CD4-positive, alpha-beta memory T cell (primary cell): ENCODE results near the gene TMC3. TPM values are rescaled to one million over a fixed set of nuclear protein-coding genes. Genes with fewer than 3 reads are reported as not detected.

Experiments
- CTCF ChIA-PET: fragments of 350-600 bp; sonication (Branson Sonifier 250); formaldehyde crosslinking; loops from one replicate; lab custom pipeline; 2021; ENCODE audit warnings: inconsistent platforms; ENCODE audit not compliant: partially characterized antibody; lab: Charles Lee
- POLR2A ChIA-PET: fragments of 350-600 bp; sonication (Branson Sonifier 250); formaldehyde crosslinking; loops from one replicate; lab custom pipeline; 2021; ENCODE audit not compliant: partially characterized antibody; lab: Charles Lee
- DNase-seq, 5 donors: peaks; one replicate each; pipeline versions ENCODE4 v3.0.0 to v3.0.0-alpha.2; 2020 to 2022; ENCODE audit warnings: mixed read lengths in 1 of 5
- H3K27ac ChIP-seq: one replicate; pipeline ENCODE4 v1.7.0; 2013; ENCODE audit warnings: low read depth, low read length
- H3K27me3 ChIP-seq: 2 replicates; pipeline ENCODE4 v1.7.0; 2013; ENCODE audit warnings: mild to moderate bottlenecking, low read length, moderate library complexity; ENCODE audit not compliant: insufficient read depth
- H3K36me3 ChIP-seq: 2 replicates; pipeline ENCODE4 v1.7.0; 2013; ENCODE audit warnings: mild to moderate bottlenecking, low read length, moderate library complexity; ENCODE audit not compliant: insufficient read depth
- H3K4me1 ChIP-seq: 2 replicates; pipeline ENCODE4 v1.7.0; 2013; ENCODE audit warnings: mild to moderate bottlenecking, low read length, moderate library complexity; ENCODE audit not compliant: insufficient read depth
- H3K4me3 ChIP-seq, 2 donors: one replicate each; pipeline ENCODE4 v1.7.0; 2013; ENCODE audit warnings: low read length in 2 of 2, mild to moderate bottlenecking in 1 of 2
- H3K9me3 ChIP-seq, 2 donors: one replicate each; pipeline ENCODE4 v1.7.0; 2013; ENCODE audit warnings: low read length in 2 of 2, control low read depth in 1 of 2; ENCODE audit not compliant: control insufficient read depth in 1 of 2
- H3K27ac Mint-ChIP-seq, 7 donors: one replicate each; pipeline ENCODE4 v1.8.0; 2020 to 2021; ENCODE audit warnings: mixed read lengths in 7 of 7, mild to moderate bottlenecking in 6 of 7, inconsistent platforms in 3 of 7, moderate library complexity in 3 of 7
- H3K27me3 Mint-ChIP-seq, 2 donors: one replicate each; pipeline ENCODE4 v1.8.0; 2020 to 2021; ENCODE audit warnings: mixed read lengths in 2 of 2
- H3K36me3 Mint-ChIP-seq, 2 donors: one replicate each; pipeline ENCODE4 v1.8.0; 2020 to 2021; ENCODE audit warnings: mixed read lengths in 2 of 2, inconsistent platforms in 1 of 2, mild to moderate bottlenecking in 1 of 2
- H3K4me1 Mint-ChIP-seq, 4 donors: one replicate each; pipeline ENCODE4 v1.8.0; 2020 to 2021; ENCODE audit warnings: mixed read lengths in 4 of 4, mild to moderate bottlenecking in 1 of 4
- H3K4me3 Mint-ChIP-seq, 8 donors: one replicate each; pipeline ENCODE4 v1.8.0; 2020 to 2021; ENCODE audit warnings: mixed read lengths in 8 of 8, mild to moderate bottlenecking in 7 of 8, moderate library complexity in 6 of 8, inconsistent platforms in 3 of 8
- H3K9me3 Mint-ChIP-seq, 8 donors: one replicate each; pipeline ENCODE4 v1.8.0; 2020 to 2021; ENCODE audit warnings: mixed read lengths in 8 of 8, mild to moderate bottlenecking in 5 of 8, inconsistent platforms in 3 of 8, moderate library complexity in 1 of 8
- intact Hi-C: fragments of 100-400 bp; cut with micrococcal nuclease; formaldehyde crosslinking; loops from one replicate; pipeline ENCODE4 v1.15.1; 2023
- polyA plus RNA-seq, 2 donors: library from polyadenylated mRNA; unstranded; fragments of 300-500 nt; fragmentation: Illumina TruSeq; gene quantifications; one replicate each; pipeline ENCODE4 v1.2.3, GENCODE V29; 2021
- total RNA-seq, 2 experiments: library from RNA; stranded (reverse); gene quantifications; one replicate each; pipeline ENCODE4 v1.2.3, GENCODE V29; 2021

TMC3 gene
- total and polyA plus RNA-seq, 4 experiments from 2014 or later = 0.05 TPM; not detected in 3

DNA sequence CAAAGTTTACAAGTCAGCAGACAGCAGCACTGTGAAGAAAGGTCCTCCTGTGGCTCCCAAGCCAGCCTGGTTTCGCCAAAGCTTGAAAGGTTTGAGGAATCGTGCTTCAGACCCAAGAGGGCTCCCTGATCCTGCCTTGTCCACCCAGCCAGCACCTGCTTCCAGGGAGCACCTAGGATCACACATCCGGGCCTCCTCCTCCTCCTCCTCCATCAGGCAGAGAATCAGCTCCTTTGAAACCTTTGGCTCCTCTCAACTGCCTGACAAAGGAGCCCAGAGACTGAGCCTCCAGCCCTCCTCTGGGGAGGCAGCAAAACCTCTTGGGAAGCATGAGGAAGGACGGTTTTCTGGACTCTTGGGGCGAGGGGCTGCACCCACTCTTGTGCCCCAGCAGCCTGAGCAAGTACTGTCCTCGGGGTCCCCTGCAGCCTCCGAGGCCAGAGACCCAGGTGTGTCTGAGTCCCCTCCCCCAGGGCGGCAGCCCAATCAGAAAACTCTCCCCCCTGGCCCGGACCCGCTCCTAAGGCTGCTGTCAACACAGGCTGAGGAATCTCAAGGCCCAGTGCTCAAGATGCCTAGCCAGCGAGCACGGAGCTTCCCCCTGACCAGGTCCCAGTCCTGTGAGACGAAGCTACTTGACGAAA, 74.3 kb downstream of the TMC3 start:
- POLR2A ChIA-PET = interaction anchor here (1.0 to 20.5 kb wide), 11 partner anchors 2 to 299 kb away, joined by 4 to 702 read pairs (median 27); partner anchors contain the start of genes STARD5 and TLNRD1
- H3K4me3 ChIP-seq = peak overlapping the region; percentile 77 to 87
- intact Hi-C loops = loop anchor here (5.0 to 10.0 kb wide), 2 partner anchors 295 to 748 kb away; partner anchors contain the start of genes MEX3B and TLNRD1
- Mint-ChIP-seq H3K36me3 (peaks cover 79 to 81% of the 10 kb centered on the region in 2 donors), H3K4me3 (peak overlapping the region; percentile 98 to 100 (median 100)), H3K9me3 (no peaks in the 10 kb centered on the region), H3K27me3 (no peaks in the 10 kb centered on the region), H3K4me1 (peaks cover 55 to 82% (median 58%) of the 10 kb centered on the region in 4 donors), H3K27ac (peak overlapping the region; percentile 96 to 99 (median 98))
- peak overlapping the region; percentile 91 for H3K27ac ChIP-seq
- CTCF ChIA-PET = interaction anchor here (1.0 to 10.5 kb wide), 5 partner anchors 9 to 26 kb away, joined by 3 to 107 read pairs (median 3); no protein-coding TSS in a partner anchor
- peaks cover 58% of the 10 kb centered on the region for H3K36me3 ChIP-seq
- no peaks in the 10 kb centered on the region for H3K27me3 ChIP-seq
- peaks cover 61% of the 10 kb centered on the region for H3K4me1 ChIP-seq
- no peak for DNase-seq
- no peaks in the 10 kb centered on the region for H3K9me3 ChIP-seq

DNA sequence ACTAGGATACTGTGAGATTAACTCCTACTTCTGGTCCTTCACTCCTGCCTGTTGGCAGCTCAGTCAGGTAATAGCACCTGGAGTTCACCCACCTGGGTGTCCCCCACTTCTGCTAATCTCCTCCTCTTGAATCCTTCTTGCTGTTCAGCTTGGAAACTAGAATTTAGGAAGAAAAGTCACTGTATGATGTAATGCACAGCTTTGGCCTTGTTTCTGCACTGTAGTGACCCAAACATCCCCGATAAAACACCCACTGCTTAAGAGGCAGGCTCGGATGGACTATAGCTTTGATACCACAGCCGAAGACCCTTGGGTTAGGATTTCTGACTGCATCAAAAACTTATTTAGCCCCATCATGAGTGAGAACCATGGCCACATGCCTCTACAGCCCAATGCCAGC, 74.9 kb downstream of the TMC3 start:
- Mint-ChIP-seq H3K27me3 (no peaks in the 10 kb centered on the region), H3K4me3 (peak overlapping the region; percentile 98 to 100 (median 100)), H3K36me3 (peaks cover 73 to 75% of the 10 kb centered on the region in 2 donors), H3K4me1 (peaks cover 54 to 82% (median 58%) of the 10 kb centered on the region in 4 donors), H3K27ac (peak overlapping the region; percentile 96 to 99 (median 98)), H3K9me3 (no peaks in the 10 kb centered on the region)
- peak overlapping the region; percentile 77 to 87 for H3K4me3 ChIP-seq
- ChIA-PET POLR2A (interaction anchor here (1.0 to 17.7 kb wide), 12 partner anchors 8 to 298 kb away, joined by 3 to 702 read pairs (median 11); partner anchors contain the start of genes STARD5 and TLNRD1), CTCF (interaction anchor here (1.0 to 10.5 kb wide), 5 partner anchors 9 to 33 kb away, joined by 3 to 107 read pairs (median 5); no protein-coding TSS in a partner anchor)
- H3K4me1 ChIP-seq = peaks cover 61% of the 10 kb centered on the region
- no peak for DNase-seq
- H3K27ac ChIP-seq = peak overlapping the region; percentile 91
- intact Hi-C loops = loop anchor here (5.0 to 10.0 kb wide), 2 partner anchors 294 to 748 kb away; partner anchors contain the start of genes MEX3B and TLNRD1
- no peaks in the 10 kb centered on the region for H3K9me3 ChIP-seq
- no peaks in the 10 kb centered on the region for H3K27me3 ChIP-seq
- H3K36me3 ChIP-seq = peaks cover 52% of the 10 kb centered on the region

DNA sequence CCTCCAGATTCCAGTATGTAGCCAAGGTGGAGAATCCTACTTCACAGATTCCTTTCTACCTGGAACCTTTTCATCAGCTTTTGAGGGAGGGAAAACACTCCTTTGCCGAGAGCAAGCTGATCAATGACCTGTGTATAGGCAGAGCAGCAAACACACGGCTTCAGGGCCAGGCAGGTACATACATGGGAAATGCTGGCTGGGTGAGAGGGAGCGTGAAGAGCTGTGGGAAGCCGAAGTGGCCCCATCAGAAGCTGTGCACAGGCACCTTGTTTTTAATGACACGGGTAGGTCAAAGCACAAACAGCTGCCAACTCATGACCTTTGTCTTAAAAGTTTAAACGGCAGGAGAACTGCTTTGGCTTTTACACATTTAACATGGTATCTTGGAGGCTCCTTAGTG, 75.4 kb downstream of the TMC3 start:
- intact Hi-C loops = loop anchor here (5.0 to 10.0 kb wide), 2 partner anchors 294 to 749 kb away; partner anchors contain the start of genes MEX3B and TLNRD1
- peaks cover 67 to 70% of the 10 kb centered on the region in 2 donors for H3K36me3 Mint-ChIP-seq
- POLR2A ChIA-PET = interaction anchor here (1.0 to 17.7 kb wide), 11 partner anchors 7 to 297 kb away, joined by 3 to 702 read pairs (median 14); partner anchors contain the start of genes STARD5 and TLNRD1
- H3K9me3 Mint-ChIP-seq = no peaks in the 10 kb centered on the region
- Histone ChIP-seq H3K27ac (peak overlapping the region; percentile 91), H3K4me3 (peak overlapping the region; percentile 77 to 87), H3K9me3 (no peaks in the 10 kb centered on the region), H3K4me1 (peaks cover 60% of the 10 kb centered on the region), H3K36me3 (peaks cover 48% of the 10 kb centered on the region), H3K27me3 (no peaks in the 10 kb centered on the region)
- no peak for DNase-seq
- CTCF ChIA-PET = interaction anchor here (1.0 to 10.5 kb wide), 4 partner anchors 8 to 32 kb away, joined by 4 to 107 read pairs (median 6); no protein-coding TSS in a partner anchor
- no peaks in the 10 kb centered on the region for H3K27me3 Mint-ChIP-seq
- peak overlapping the region; percentile 96 to 99 (median 98) for H3K27ac Mint-ChIP-seq
- H3K4me3 Mint-ChIP-seq = peak overlapping the region; percentile 98 to 100 (median 100)
- peaks cover 54 to 82% (median 58%) of the 10 kb centered on the region in 4 donors for H3K4me1 Mint-ChIP-seq

DNA sequence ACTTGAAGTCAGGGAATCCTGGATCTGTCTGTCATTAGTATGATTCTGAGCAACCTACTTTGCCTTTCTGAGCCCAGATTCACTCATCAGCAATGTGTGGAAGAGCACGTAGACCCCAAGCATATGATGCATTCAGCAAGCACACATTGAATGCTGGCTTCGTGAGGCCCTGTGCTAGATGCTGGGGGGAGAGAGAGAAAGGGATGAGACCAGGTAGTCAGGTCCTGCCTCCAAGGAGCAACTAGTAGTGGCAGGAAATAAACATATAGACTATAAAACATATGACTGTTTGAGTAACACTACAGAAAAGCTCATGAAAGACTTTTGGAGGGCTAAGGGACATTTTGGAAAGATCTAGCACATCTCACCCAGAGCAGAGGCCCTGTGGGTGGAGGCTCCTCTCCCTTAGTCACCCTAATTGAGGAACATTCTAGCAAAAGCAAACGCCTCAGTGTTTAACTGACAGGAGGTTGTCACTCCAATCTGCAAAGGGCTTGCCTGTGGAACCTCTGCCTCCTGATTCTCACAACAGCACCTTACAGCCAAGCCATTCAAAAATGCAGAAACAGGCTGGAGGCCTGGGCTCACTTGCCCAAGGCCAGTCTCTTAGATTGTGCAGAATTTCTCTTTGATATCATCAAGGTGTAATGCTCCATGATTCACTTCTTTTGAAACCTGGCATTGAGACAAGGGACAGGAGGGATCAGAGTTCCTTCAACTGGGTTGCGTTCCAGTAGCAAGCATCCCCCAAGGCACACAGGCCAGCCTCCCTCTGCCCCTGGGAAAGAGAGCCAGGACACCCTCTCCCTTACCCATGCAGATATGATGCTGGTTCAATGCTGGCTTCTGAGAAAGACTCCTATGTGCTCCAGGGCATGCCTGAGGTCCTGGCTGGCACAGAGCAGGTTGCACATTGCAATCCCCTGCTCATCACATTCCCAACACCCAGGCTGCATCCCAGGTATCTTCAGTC, 76.1 kb downstream of the TMC3 start:
- POLR2A ChIA-PET = interaction anchor here (0.5 to 17.7 kb wide), 11 partner anchors 8 to 1239 kb away, joined by 3 to 702 read pairs (median 14); partner anchors contain the start of genes STARD5, TLNRD1 and ZFAND6
- Mint-ChIP-seq H3K9me3 (no peaks in the 10 kb centered on the region), H3K4me3 (peak overlapping the region; percentile 98 to 100 (median 100)), H3K36me3 (peaks cover 60 to 63% of the 10 kb centered on the region in 2 donors), H3K4me1 (peaks cover 49 to 82% (median 55%) of the 10 kb centered on the region in 4 donors), H3K27ac (peak overlapping the region; percentile 96 to 99 (median 98)), H3K27me3 (no peaks in the 10 kb centered on the region)
- Histone ChIP-seq H3K9me3 (no peaks in the 10 kb centered on the region), H3K4me1 (peaks cover 60% of the 10 kb centered on the region), H3K27ac (peak overlapping the region; percentile 91), H3K27me3 (no peaks in the 10 kb centered on the region), H3K36me3 (peaks cover 41% of the 10 kb centered on the region), H3K4me3 (peak overlapping the region; percentile 77 to 87)
- intact Hi-C loops = loop anchor here (1.0 to 10.0 kb wide), 4 partner anchors 26 to 1375 kb away; partner anchors contain the start of genes MEX3B, STARD5 and TLNRD1
- DNase-seq = no peak
- CTCF ChIA-PET = interaction anchor here (1.0 to 10.5 kb wide), 7 partner anchors 11 to 39 kb away, joined by 5 to 107 read pairs (median 14); no protein-coding TSS in a partner anchor

DNA sequence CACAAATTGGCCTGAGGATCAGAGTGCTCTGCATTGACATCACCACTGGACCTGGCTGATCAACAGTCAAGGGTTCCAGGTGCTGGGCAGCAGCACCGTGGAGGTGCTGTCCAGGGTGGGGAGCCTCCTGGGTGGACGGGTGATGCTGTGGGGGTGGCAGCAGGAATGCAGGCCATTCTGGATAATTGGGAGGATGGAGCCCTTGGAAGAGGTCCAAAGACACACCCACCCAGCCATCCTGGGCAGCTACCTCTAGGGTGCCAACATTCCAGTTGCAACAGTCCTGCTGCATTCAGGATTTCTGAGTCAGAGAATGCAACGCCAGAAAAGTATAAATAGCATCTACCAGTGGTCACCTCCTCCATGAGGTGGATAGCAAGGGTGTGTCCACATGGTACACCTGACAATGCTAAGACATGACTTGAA, 76.9 kb downstream of the TMC3 start:
- Histone ChIP-seq H3K9me3 (no peaks in the 10 kb centered on the region), H3K27ac (peak overlapping the region; percentile 91), H3K36me3 (peaks cover 34% of the 10 kb centered on the region), H3K4me1 (peaks cover 60% of the 10 kb centered on the region), H3K27me3 (no peaks in the 10 kb centered on the region), H3K4me3 (peak overlapping the region; percentile 77 to 87)
- Mint-ChIP-seq H3K27ac (peak overlapping the region; percentile 96 to 99 (median 98)), H3K4me3 (peak overlapping the region; percentile 98 to 100 (median 100)), H3K4me1 (peaks cover 50 to 82% (median 55%) of the 10 kb centered on the region in 4 donors), H3K27me3 (no peaks in the 10 kb centered on the region), H3K9me3 (no peaks in the 10 kb centered on the region), H3K36me3 (peaks cover 53 to 55% of the 10 kb centered on the region in 2 donors)
- ChIA-PET POLR2A (interaction anchor here (0.6 to 17.7 kb wide), 11 partner anchors 10 to 1238 kb away, joined by 3 to 702 read pairs (median 14); partner anchors contain the start of genes EFL1, SAXO2, STARD5 and TLNRD1), CTCF (interaction anchor here (0.9 to 10.5 kb wide), 13 partner anchors 10 to 40 kb away, joined by 3 to 107 read pairs (median 6); partner anchors contain the start of gene STARD5)
- DNase-seq = peak in 1 of 5 donors; percentile 38
- intact Hi-C loops = loop anchor here (1.0 to 10.0 kb wide), 4 partner anchors 27 to 1374 kb away; partner anchors contain the start of genes MEX3B, STARD5 and TLNRD1

DNA sequence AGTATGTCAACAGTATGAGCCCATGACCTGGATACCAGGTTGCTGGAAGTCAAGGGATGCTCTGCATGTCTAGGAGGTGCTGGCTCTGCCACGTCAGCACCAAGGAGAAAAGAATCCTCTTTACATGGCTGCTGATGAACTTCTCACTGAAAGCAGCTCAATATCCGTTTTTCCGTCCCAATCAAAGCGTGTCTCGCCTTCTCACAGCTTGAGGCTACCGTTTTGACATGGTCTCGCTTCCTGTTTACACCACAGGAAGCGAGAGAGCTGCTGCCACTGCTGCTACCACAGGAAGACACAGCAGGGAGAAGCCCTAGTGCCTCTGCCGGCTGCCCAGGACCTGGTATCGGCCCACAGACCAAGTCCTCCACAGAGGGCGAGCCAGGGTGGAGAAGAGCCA, 77.3 kb downstream of the TMC3 start:
- peak overlapping the region; percentile 98 to 100 (median 100) for H3K4me3 Mint-ChIP-seq
- DNase-seq = peak; percentile 79 to 89 (median 84)
- H3K27me3 ChIP-seq = no peaks in the 10 kb centered on the region
- peak overlapping the region; percentile 91 for H3K27ac ChIP-seq
- intact Hi-C loops = loop anchor here (1.0 to 10.0 kb wide), 7 partner anchors 8 to 1374 kb away; partner anchors contain the start of genes MEX3B, STARD5 and TLNRD1
- peak overlapping the region; percentile 96 to 99 (median 98) for H3K27ac Mint-ChIP-seq
- H3K36me3 Mint-ChIP-seq = peaks cover 48 to 50% of the 10 kb centered on the region in 2 donors
- H3K4me1 Mint-ChIP-seq = peaks cover 48 to 82% (median 55%) of the 10 kb centered on the region in 4 donors
- no peaks in the 10 kb centered on the region for H3K27me3 Mint-ChIP-seq
- POLR2A ChIA-PET = interaction anchor here (0.6 to 17.7 kb wide), 12 partner anchors 10 to 1237 kb away, joined by 3 to 702 read pairs (median 10); partner anchors contain the start of genes EFL1, SAXO2, STARD5 and TLNRD1
- no peaks in the 10 kb centered on the region for H3K9me3 ChIP-seq
- peaks cover 29% of the 10 kb centered on the region for H3K36me3 ChIP-seq
- H3K9me3 Mint-ChIP-seq = no peaks in the 10 kb centered on the region
- CTCF ChIA-PET = interaction anchor here (0.9 to 10.5 kb wide), 13 partner anchors 10 to 40 kb away, joined by 3 to 107 read pairs (median 6); partner anchors contain the start of gene STARD5
- H3K4me1 ChIP-seq = peaks cover 60% of the 10 kb centered on the region
- peak overlapping the region; percentile 77 to 87 for H3K4me3 ChIP-seq
